H9 (cell line): ENCODE measurements around the gene EGLN1. TPM values are rescaled to one million over a fixed set of nuclear protein-coding genes. Genes with fewer than 3 reads are reported as not detected.

Experiments
- DNase-seq: peaks from one replicate; pipeline ENCODE4 v3.0.0-alpha.2; 2017
- H2AFZ ChIP-seq: one replicate; pipeline ENCODE4 v1.6.1; 2013; ENCODE audit warnings: mild to moderate bottlenecking, low read length, control low read depth, moderate library complexity
- H2AK5ac ChIP-seq: 2 replicates; pipeline ENCODE4 v1.6.1; 2013; ENCODE audit warnings: low read length, control low read depth, mixed read lengths; ENCODE audit not compliant: insufficient read length
- H2BK120ac ChIP-seq: one replicate; pipeline ENCODE4 v1.6.1; 2013; ENCODE audit warnings: low read depth, mild to moderate bottlenecking, low read length, control low read depth, inconsistent platforms; ENCODE audit not compliant: poor library complexity, severe bottlenecking
- H2BK12ac ChIP-seq: 2 replicates; pipeline ENCODE4 v1.6.1; 2013; ENCODE audit warnings: low read length, control low read depth, mixed read lengths, low read depth; ENCODE audit not compliant: insufficient read length
- H2BK15ac ChIP-seq: 2 replicates; pipeline ENCODE4 v1.6.1; 2013; ENCODE audit warnings: low read depth, low read length, control low read depth
- H2BK20ac ChIP-seq: one replicate; pipeline ENCODE4 v1.6.1; 2013; ENCODE audit warnings: low read depth, mild to moderate bottlenecking, low read length, control low read depth, inconsistent platforms; ENCODE audit not compliant: poor library complexity, severe bottlenecking
- H2BK5ac ChIP-seq: 2 replicates; pipeline ENCODE4 v1.6.1; 2013; ENCODE audit warnings: low read length, control low read depth, mixed read lengths; ENCODE audit not compliant: insufficient read length
- H3K14ac ChIP-seq: 2 replicates; pipeline ENCODE4 v1.6.1; 2013; ENCODE audit warnings: low read length, control low read depth; ENCODE audit not compliant: insufficient read depth
- H3K18ac ChIP-seq: 2 replicates; pipeline ENCODE4 v1.6.1; 2013; ENCODE audit warnings: low read depth, mild to moderate bottlenecking, mixed read lengths, low read length, control low read depth; ENCODE audit not compliant: insufficient read length
- H3K23ac ChIP-seq: 2 replicates; pipeline ENCODE4 v1.6.1; 2013; ENCODE audit warnings: low read length, control low read depth, mixed read lengths, low read depth; ENCODE audit not compliant: insufficient read length
- H3K23me2 ChIP-seq: 2 replicates; pipeline ENCODE4 v1.6.1; 2013; ENCODE audit warnings: low read depth, mild to moderate bottlenecking, mixed read lengths, low read length, control low read depth; ENCODE audit not compliant: insufficient read length, poor library complexity, severe bottlenecking
- H3K27ac ChIP-seq: 2 replicates; pipeline ENCODE4 v1.5.1; 2013; ENCODE audit warnings: low read length, control low read depth, mixed read lengths, low read depth; ENCODE audit not compliant: insufficient read length
- H3K27me3 ChIP-seq: 2 replicates; pipeline ENCODE4 v1.6.1; 2013; ENCODE audit warnings: low read length, control low read depth, inconsistent platforms; ENCODE audit not compliant: insufficient read depth
- H3K4ac ChIP-seq: 2 replicates; pipeline ENCODE4 v1.6.1; 2013; ENCODE audit warnings: low read depth, mild to moderate bottlenecking, control low read depth, inconsistent platforms, low read length, moderate library complexity
- H3K4me1 ChIP-seq: 2 replicates; pipeline ENCODE4 v1.6.1; 2013; ENCODE audit warnings: low read length, control low read depth, inconsistent platforms; ENCODE audit not compliant: insufficient read depth
- H3K4me2 ChIP-seq: 2 replicates; pipeline ENCODE4 v1.6.1; 2013; ENCODE audit warnings: low read length, control low read depth, mixed read lengths; ENCODE audit not compliant: insufficient read length, insufficient read depth
- H3K56ac ChIP-seq: 2 replicates; pipeline ENCODE4 v1.6.1; 2013; ENCODE audit warnings: low read depth, mild to moderate bottlenecking, mixed read lengths, low read length, control low read depth; ENCODE audit not compliant: insufficient read length
- H3K79me1 ChIP-seq: 2 replicates; pipeline ENCODE4 v1.6.1; 2013; ENCODE audit warnings: low read depth, mild to moderate bottlenecking, moderate library complexity, low read length, control low read depth, inconsistent platforms; ENCODE audit not compliant: insufficient read depth, poor library complexity, severe bottlenecking
- H3K79me2 ChIP-seq: 2 replicates; pipeline ENCODE4 v1.6.1; 2013; ENCODE audit warnings: low read length, control low read depth, inconsistent platforms; ENCODE audit not compliant: insufficient read depth
- H3K9ac ChIP-seq: 2 replicates; pipeline ENCODE4 v1.6.1; 2013; ENCODE audit warnings: low read length, control low read depth, mixed read lengths; ENCODE audit not compliant: insufficient read length; ENCODE audit errors: extremely low read depth
- H3K9me3 ChIP-seq: one replicate; pipeline ENCODE4 v1.6.1; 2013; ENCODE audit warnings: low read depth, low read length, inconsistent platforms; ENCODE audit not compliant: control insufficient read depth
- H3T11ph ChIP-seq: one replicate; pipeline ENCODE4 v1.6.1; 2013; ENCODE audit warnings: mild to moderate bottlenecking, low read length, control low read depth, inconsistent platforms
- H4K20me1 ChIP-seq: one replicate; pipeline ENCODE4 v1.6.1; 2013; ENCODE audit not compliant: control insufficient read depth, insufficient read length, insufficient read depth
- H4K5ac ChIP-seq: 2 replicates; pipeline ENCODE4 v1.6.1; 2013; ENCODE audit warnings: low read depth, mild to moderate bottlenecking, mixed read lengths, low read length, control low read depth; ENCODE audit not compliant: insufficient read length
- H4K8ac ChIP-seq: replicated peaks from 2 replicates; pipeline ENCODE4 v1.6.1; 2013; ENCODE audit warnings: low read length, control low read depth, mixed read lengths, low read depth; ENCODE audit not compliant: insufficient read length
- H4K91ac ChIP-seq: 2 replicates; pipeline ENCODE4 v1.6.1; 2013; ENCODE audit warnings: low read depth, mild to moderate bottlenecking, moderate library complexity, mixed read lengths, low read length, control low read depth; ENCODE audit not compliant: insufficient read length
- H3K27ac Mint-ChIP-seq, 3 experiments: 2 replicates in 2 of 3; 3 replicates in 1 of 3; pipeline ENCODE4 v1.8.0; 2020 to 2021; ENCODE audit warnings: mixed read lengths in 3 of 3, mild to moderate bottlenecking in 1 of 3, moderate library complexity in 1 of 3
- H3K27me3 Mint-ChIP-seq: 2 replicates; pipeline ENCODE4 v1.8.0; 2021; ENCODE audit warnings: low read depth, mild to moderate bottlenecking, moderate library complexity, mixed read lengths
- H3K36me3 Mint-ChIP-seq, 3 experiments: 2 replicates in 2 of 3; 3 replicates in 1 of 3; pipeline ENCODE4 v1.8.0; 2020 to 2021; ENCODE audit warnings: low read depth in 3 of 3, mixed read lengths in 3 of 3; ENCODE audit not compliant: insufficient read depth in 1 of 3
- H3K4me1 Mint-ChIP-seq, 2 experiments: 2 replicates each; pipeline ENCODE4 v1.8.0; 2020; ENCODE audit warnings: mixed read lengths in 2 of 2
- H3K4me3 Mint-ChIP-seq, 2 experiments: 2 replicates in 1 of 2; 3 replicates in 1 of 2; pipeline ENCODE4 v1.8.0; 2020 to 2021; ENCODE audit warnings: mild to moderate bottlenecking in 2 of 2, mixed read lengths in 2 of 2, moderate library complexity in 1 of 2
- H3K9me3 Mint-ChIP-seq, 2 experiments: 2 replicates in 1 of 2; 3 replicates in 1 of 2; pipeline ENCODE4 v1.8.0; 2020; ENCODE audit warnings: mild to moderate bottlenecking in 2 of 2, mixed read lengths in 2 of 2, moderate library complexity in 1 of 2
- WGBS: extraction: QIAGEN DNeasy Blood & Tissue Kit; methylation state at CpG from one replicate; pipeline ENCODE4 v1.1.7; 2013; ENCODE audit warnings: missing lambda C conversion rate, low lambda C conversion rate, mixed read lengths; ENCODE audit not compliant: insufficient read length; ENCODE audit errors: extremely low coverage; 5-methylcytosine and 5-hydroxymethylcytosine counted together
- total RNA-seq: library from RNA; stranded (reverse); gene quantifications from 2 replicates; pipeline ENCODE4 v1.2.1, GENCODE V29; 2021
- TF ChIP-seq, protein P1 (sequence below): fragments of 200-600 bp; sonication (generic); conservative IDR thresholded peaks from 3 replicates; pipeline ENCODE4 v1.8.0; 2021; ENCODE audit warnings: antibody characterized with exemption, mild to moderate bottlenecking

EGLN1 gene
- total RNA-seq, 1 experiment from 2014 or later, result 8.4 TPM

DNA sequence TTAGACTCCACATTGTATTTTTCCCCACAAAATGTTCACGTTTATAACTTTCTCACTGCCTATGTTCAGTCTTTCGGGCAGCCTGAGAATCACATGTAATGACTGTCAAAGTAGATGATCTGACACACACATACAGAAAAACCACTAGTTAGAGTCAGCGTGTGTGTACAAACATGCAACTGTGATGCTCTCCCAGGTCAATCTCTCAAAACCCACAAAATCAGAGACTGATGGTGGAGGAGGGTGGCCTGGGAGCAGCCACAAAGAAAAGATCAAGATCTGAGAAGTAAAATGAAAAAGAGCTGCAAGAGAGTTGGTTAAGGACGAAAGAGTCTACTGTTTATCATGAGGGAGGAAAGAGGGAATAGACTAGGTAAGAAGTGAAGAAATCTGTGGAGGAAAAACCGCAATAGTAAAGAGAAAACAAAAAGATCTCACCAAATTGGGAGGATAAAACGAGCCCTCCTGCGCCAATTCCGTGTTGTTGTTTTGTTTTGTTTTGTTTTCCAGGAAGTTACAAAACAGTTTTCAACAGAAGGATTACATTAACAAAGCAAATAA lies 2.3 kb downstream of the EGLN1 start:
- Histone ChIP-seq H4K5ac (no peak overlapping the region), H2AK5ac (no peak overlapping the region), H3K4ac (no peak overlapping the region), H3T11ph (no peak overlapping the region), H4K8ac (no peak overlapping the region), H3K9ac (no peak overlapping the region), H3K23ac (no peak overlapping the region), H2BK5ac (no peak overlapping the region), H2BK20ac (no peak overlapping the region), H4K91ac (no peak overlapping the region), H3K79me1 (no peaks in the 10 kb centered on the region), H3K14ac (no peak overlapping the region), H3K18ac (no peak overlapping the region), H2BK120ac (no peak overlapping the region), H3K56ac (no peak overlapping the region), H3K23me2 (peaks cover 16% of the 10 kb centered on the region), H3K79me2 (no peaks in the 10 kb centered on the region), H3K4me2 (peak overlapping the region; percentile 99), H2BK12ac (no peak overlapping the region), H3K27ac (no peak overlapping the region), H2AFZ (no peak overlapping the region), H4K20me1 (no peaks in the 10 kb centered on the region), H2BK15ac (no peak overlapping the region), H3K4me1 (no peaks in the 10 kb centered on the region), H3K27me3 (peaks cover 28% of the 10 kb centered on the region), H3K9me3 (no peaks in the 10 kb centered on the region)
- TF ChIP-seq, protein P1, sequence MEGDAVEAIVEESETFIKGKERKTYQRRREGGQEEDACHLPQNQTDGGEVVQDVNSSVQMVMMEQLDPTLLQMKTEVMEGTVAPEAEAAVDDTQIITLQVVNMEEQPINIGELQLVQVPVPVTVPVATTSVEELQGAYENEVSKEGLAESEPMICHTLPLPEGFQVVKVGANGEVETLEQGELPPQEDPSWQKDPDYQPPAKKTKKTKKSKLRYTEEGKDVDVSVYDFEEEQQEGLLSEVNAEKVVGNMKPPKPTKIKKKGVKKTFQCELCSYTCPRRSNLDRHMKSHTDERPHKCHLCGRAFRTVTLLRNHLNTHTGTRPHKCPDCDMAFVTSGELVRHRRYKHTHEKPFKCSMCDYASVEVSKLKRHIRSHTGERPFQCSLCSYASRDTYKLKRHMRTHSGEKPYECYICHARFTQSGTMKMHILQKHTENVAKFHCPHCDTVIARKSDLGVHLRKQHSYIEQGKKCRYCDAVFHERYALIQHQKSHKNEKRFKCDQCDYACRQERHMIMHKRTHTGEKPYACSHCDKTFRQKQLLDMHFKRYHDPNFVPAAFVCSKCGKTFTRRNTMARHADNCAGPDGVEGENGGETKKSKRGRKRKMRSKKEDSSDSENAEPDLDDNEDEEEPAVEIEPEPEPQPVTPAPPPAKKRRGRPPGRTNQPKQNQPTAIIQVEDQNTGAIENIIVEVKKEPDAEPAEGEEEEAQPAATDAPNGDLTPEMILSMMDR, result no peak
- no peaks in the 10 kb centered on the region for H3K36me3 Mint-ChIP-seq
- peaks cover 33 to 36% of the 10 kb centered on the region in 2 experiments for H3K4me1 Mint-ChIP-seq
- peaks cover 53% of the 10 kb centered on the region for H3K27me3 Mint-ChIP-seq
- WGBS, result no CpG with 5 or more reads among the region's 8 CpGs
- H3K27ac Mint-ChIP-seq, result no peak overlapping the region
- no peaks in the 10 kb centered on the region for H3K9me3 Mint-ChIP-seq
- DNase-seq, result no peak
- H3K4me3 Mint-ChIP-seq, result peak overlapping the region; percentile 83 to 92
